ENCODE measurements around the gene BCAS4.

Gene BCAS4

DNA sequence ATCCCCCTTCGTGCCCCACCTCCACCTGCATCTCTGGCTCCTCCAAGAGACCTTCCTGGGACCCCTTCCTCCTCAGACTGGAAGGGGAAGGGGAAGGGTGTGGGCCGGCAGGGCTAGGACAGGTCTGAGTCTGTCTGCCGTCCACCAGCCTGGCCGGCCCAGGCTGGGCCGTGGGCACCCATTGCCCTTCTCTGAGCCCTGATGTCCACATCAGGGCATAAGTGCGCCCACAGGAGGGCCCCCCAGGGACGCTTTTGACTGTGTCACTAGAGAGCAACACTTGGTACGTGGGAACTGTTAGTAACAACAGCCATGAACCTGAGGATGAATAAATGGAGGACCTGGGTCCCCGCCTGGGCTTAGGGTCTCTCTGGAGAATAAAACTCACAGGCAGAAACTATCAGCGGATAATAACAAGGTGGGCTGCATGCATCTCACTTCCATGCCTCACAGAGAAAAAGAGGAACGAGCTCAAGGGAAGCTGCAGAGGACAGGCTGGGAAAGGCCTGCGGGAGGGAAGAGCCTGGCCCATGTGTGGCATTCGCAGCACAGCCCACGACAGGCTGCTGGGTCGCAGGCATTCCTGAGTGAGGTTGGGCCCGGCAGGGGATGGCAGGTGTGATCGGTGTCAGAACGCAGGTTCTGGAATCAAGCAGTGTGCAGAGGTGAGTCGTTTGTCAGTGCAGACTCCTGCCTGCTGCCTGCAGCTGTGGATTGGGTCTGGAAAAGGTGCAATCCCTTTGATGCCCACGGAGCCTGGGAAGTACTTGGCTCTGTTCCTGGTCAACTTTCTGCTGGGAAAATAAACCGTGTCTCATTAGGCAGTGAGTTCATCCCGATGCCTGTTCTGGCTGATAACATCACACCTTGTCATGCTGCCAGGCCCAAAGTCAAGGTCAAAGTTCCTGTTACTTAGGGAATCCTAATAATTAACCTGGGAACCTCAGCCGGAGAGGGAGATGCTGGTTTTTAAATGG is 60.9 kb downstream of the BCAS4 start:
- no peak for DNase-seq

DNA sequence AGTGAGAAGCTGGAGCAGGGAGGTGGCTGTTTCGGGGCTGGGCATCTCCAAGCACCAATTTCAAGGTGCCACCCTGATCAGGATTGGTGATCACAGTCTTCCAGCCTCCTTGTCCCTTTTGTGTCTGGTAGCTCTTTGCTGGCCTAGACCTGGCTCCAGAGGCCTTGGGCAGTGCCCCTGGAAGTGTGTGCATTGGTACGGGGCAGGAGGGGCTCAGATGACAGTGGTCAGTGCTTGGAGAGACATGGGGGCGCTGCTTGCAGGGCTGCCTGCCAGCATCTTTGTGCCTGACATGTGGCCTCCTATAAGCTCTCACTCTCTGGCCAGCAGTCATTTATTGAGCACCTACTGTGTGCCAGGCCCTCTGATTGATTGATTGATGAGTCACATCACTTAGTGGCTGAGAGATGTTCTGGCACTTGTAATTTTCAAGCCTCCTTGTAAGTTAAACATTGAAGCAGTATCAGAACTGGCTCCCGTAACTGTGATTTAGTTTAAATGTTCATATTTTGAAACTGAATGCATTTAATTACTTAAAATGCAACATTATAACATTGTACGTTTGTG is 61.7 kb downstream of the BCAS4 start:
- DNase-seq = no peak

DNA sequence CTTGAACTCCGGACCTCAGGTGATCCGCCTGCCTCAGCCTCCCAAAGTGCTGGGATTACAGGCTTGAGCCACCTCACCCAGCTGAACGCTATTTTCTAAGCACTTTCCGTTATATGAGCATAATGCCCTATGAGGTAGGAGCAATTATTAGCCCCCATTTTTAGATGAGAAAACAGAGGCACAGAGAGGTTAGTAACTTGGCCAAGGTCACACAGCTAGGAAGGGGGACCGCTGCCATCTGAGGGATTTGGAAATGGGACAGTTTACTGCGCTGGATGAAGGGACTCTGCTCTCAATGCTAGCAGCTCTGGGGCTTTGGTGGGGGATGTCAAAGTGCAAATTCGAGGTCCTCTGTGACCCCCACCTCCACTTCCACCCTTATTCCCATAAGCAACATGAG is 62.5 kb downstream of the BCAS4 start:
- DNase-seq = no peak

DNA sequence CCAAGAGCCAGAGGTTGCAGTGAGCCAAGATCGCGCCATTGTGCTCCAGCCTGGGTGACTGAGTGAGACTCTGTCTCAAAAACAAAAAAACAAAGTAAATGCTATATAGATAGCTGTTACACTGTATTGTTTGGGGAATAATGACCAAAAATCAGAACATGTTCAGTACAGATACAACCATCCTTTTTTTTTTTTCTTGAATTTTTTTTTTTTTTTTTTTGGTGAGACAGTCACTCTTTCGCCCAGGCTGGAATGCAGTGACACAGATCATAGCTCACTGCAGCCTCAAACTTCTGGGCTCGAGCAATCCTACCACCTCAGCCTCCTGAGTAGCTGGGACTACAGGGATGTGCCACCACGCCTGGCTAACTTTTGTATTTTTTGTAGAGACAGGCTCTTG is 63.7 kb downstream of the BCAS4 start:
- no peak for DNase-seq

DNA sequence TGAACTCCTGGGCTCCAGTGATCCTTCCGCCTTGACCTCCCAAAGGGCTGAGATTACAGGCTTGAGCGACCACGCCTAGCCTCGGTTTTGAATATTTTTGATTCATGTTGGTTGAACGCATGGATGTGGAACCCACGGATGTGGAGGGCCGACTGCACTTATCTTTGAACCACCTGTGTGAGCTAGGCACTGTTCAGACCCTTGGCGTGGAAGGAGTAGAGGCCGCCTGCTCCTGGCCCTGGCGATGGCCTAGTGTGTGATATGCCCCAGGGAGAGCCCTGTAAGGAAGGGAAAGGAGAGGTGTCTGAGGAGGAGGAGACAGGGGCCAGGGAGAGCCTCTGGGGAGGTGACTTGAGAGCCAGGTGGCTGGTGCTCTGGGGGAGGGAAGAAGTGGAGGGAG is 64.3 kb downstream of the BCAS4 start:
- no peak for DNase-seq

DNA sequence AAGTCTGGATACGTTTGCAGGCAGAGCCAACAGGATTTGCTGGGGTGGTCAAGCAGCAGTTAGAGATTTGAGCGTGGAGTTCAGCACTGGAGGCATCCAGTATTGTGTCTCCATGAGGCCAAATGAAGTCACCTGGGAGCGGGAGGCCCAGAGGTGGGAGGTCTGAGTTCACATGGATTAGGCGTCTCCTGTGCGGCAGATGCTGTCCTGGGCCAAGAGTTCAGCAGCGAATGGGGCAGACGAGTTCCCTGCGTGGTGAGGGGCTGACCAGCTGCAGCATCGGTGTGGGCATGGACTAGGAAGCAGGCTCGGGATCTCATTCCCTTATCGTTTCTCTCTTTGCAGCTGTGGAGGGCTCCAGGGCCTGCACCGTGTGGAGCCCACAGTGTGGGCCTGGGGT is 66.2 kb downstream of the BCAS4 start:
- no peak for DNase-seq

DNA sequence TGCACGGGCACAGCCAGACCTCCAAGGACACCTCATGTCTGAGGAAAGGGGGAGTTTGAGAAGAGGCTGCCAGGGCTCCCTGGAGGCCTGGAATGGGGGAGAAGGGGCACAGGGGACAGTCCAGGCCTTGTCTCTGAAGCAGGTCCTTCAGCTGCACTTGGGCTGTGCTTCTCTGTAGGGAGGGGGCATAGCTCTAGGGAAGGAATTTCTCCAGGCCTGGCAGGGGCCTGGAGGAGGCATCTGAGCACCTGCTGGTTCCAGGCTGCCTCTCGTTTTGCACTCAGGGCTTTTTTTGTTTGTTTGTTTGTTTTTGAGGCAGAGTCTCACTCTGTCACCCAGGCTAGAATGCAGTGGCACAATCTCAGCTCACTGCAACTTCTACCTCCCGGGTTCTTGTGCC is 67.7 kb downstream of the BCAS4 start:
- DNase-seq = no peak

DNA sequence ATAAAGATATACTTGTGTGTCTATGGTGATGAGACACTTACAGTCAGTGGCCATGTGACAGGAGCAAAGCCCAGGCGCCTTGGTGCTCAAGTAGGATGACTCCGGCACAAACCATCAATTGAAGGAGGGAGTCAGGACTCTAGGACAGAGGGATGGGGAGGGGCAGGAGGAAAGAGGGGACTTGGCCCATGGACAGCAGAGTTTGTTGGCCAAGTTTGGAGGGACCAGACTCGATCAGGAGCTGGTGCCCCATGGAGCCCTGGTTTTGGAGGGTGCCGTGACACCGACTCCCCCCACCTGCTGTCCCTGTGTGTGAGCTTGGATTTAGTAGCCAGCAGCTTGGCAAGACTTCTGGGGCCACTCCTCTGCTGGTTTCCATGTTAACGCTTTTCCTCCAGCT is 70.3 kb downstream of the BCAS4 start:
- DNase-seq = no peak

DNA sequence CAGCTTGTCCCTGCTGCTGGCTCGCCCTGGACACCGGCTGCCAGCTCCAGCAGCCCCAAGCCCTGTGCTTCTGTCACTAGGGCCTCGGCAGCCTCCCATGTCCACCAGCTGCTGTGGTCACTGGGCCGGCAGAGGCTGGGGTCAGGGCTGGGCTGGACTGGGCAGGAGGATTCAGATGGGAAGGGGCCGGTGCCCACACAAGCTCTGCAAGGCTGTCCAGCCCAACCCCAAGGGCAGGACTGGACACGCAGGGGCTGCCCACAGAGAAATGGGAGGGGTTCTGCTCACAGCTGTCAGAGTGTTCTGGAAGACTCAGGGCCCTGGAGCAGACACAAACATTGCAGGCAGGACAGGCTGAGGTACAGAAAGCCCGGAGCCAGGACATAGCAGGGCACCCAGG is 70.7 kb downstream of the BCAS4 start:
- no peak for DNase-seq

DNA sequence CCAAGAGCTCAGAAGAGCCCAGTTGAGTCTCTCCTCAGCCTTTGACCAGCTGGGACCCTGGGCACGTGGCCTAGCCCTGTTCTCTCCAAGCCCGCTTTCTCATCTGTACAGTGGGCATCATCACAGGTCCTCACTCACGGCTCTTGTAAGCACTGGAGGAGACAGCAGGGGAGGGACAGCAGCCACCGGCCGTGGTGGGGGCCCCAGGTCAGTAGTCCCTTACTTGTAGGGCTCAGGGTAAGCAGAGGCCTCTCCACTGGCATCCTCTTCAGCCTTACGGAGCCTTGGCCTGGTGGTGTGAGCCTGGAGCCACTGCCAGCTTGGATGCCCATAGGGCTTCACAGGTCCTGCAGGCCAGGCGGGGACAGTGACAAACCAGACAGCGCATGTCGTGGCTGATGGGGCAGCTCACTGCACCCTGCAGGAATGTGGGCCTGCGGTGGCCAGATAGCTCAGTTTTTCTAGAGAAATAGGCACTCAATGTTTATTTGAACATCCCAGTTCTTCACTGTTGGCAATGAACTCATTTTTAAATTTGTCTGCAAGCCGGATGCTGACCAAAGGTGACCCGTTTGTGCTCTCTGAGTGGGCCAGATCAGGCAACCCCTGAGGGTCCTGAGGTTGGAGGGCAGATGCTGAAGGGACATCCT is 71.3 kb downstream of the BCAS4 start:
- DNase-seq = no peak

DNA sequence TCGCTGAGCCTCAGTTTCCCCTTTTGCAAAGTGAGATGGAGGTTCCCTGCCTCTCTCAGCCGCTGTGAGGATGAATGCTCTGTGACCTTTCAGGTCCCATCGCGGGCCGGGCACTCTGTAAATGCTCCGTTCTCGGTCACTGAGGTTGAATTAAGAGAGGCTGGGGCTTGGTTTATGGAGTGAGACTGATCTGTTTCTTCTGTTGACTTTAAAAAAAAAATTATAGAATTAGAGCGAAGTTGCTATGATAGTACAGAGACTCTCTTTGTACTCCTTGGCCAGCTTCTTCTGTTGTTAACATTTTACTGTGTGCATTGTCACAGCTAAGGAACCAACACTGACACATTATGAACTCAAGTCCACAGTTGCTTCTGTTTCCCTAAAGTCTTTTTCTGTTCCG is 72.0 kb downstream of the BCAS4 start:
- DNase-seq = no peak

DNA sequence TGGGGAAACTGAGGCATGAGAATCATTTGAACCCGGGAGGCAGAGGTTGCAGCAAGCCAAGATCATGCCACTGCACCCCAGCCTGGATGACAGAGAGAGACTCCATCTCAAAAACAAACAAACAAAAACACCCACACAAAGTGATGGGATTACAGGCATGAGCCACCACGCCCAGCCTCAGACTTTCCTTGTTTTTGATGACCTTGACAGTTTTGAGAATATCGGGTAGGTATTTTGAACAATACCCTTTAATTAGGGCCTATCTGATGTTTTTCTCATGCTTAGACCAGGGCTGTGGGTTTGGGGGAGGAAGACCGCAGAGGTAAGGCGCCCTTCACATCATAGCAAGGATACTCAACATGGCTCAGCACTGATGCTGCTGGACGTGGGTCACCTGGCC is 72.9 kb downstream of the BCAS4 start:
- no peak for DNase-seq

DNA sequence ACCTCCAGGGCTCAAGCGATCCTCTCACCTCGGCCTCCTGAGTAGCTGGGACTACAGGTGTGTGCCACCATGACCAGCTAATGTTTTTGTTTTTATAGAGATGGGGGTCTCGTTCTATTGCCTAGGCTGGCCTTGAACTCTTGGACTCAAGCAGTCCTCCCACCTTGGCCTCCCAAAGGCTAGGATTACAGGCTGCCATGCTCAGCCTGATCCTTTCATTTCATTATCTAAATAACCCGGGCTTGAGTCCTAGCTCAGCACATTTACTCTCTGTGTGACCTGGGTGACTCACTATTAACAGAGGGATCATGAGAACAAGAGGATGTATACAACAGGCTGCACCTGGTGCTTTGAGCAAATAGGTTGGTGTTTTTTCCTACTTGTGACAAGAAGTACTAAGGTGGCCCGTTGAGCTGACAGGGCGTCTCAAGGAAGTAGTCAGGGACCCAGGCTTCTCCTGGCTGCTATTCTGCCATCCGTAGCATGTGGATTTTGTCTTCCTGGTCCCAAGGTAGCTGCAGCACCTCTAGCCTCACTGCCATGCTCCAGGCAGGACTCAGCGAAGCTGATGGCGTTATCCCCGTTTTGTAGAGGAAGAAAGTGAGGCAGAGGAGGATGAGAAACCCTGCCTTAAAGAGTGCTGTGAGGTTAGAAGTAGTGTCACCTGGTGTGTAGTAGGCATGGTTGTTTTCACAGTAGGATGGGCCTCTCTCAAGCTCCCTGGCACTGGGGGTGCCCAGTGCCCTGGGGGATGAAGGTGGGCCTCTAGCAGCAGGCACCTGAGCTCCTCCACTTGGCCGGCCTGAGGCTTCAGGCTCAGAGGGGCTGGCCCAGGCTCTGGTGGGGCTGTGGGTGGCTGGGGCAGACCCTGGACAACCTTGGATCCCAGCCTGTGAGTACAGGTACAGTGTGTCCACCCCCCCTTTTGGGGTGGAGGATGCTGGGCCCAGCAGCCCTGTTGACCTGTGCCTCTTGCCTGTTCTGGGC is 73.9 kb downstream of the BCAS4 start:
- no peak for DNase-seq

DNA sequence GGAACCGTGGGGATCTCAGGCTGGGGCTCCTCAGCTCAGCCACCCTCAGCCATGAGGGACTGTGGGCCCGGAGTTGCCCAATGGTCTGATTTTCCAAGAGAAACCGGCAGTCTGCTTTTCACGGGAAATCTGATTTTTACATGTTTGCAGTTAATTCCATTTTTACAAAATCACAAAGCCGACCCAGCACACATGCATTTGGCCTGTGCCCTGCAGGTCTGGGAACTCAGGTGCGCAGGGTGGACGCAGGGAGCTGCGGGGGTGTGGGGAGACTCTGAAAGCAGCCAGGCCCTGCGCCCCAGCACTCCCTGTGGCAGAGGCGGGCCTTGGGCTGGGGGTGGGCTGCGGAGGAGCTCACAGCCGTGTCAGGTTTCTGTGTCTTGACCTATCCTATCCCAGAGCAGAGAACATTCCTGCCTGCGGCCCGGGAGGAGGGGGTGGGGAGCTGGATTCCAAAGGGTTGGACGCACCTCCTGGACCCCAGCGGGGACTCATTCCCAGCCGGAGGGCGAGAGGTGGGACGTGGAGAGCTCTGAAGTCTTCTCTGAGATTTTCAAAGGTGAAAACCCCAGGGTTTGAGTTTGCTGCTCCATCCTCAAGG is 75.8 kb downstream of the BCAS4 start:
- DNase-seq = no peak

DNA sequence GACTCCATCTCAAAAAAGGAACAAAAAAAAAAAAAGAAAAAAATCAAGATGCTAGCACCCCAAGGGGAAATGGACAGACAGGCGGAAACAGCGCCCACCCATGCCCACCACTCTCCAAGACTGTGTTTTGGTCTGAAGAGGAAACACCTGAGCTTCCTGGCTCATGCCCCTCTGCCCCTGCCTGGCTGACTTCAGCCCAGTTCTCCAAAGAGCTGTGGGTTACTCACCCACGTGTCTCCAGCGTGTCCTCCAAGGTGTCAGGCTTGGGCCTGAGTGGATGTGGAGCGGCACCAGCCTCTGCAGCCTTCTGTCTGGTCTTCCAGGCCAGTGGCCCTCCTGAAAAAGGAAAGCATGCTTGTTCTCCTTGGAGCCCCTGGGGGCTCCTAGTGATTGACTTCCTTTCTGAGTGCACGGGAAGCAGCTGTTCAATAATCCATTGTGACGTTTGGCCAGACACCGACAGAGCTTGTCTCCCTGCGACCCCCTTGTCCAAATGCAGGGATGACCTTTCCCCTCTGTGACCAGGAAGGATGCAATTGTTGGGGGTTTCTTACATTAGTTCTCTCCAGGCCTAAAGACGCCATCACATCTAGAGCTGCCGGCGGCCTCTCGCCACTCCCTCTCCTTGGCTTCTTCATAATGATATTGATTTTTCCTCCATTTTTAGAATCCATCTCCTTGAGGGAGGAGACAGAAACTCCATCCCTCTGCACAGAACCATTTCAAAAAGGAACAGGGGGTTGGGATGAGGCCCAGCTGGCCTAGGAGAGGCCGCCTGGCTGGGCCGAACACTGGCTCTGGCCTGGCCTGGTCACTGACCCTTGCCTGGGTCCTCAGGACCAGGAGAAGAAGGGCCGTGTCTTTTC is 77.9 kb downstream of the BCAS4 start:
- DNase-seq = no peak

DNA sequence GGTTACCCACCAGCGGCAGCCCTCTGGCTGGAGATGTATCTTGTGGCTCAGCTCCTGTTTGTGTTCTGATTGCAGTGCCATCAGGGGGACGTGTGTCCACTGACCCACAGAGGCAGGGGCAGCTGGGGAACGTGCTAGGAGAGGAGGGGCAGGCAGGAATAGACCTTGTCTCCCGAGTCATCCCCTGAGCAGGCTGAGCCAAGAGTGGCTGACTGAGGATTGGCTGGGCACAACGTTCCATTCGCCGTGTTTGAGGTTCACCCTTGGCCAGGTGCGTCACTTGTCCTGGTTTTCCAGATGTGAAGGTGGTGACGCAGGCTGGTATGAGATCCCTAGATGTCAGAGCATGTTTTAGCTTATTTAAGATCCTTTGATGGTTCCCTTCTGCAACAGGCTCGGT is 78.7 kb downstream of the BCAS4 start:
- DNase-seq = no peak

DNA sequence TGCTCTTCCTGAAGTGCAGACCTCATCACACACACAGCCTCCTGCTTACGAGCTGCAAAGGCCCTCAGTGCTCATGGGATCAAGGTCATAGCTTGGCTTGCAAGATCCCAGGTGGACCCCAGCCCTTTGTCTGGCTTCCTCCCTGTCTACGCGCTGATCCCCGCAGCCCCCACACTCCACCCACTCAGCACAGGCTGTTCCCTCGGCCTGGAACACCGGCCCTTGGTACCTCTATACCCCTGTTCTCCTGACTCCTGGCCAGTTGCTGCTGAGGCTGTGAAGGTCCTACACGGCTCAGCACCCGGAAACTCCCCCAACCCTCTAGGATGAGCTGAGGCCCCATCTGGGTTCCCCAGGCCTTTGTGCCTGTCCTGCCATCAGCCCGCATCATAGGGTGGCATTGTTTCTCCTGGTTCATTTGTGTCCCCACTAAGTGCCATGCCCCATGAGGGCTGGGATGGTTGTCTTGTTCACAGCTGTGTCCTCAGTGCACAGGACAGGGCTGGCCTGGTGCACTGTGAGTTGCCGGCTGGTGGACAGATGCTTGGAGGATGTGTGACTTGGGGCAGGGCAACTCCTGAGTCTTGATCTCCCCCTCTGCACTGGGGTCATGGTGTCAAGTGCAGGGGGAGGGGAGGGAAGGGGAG is 79.4 kb downstream of the BCAS4 start:
- DNase-seq = no peak

DNA sequence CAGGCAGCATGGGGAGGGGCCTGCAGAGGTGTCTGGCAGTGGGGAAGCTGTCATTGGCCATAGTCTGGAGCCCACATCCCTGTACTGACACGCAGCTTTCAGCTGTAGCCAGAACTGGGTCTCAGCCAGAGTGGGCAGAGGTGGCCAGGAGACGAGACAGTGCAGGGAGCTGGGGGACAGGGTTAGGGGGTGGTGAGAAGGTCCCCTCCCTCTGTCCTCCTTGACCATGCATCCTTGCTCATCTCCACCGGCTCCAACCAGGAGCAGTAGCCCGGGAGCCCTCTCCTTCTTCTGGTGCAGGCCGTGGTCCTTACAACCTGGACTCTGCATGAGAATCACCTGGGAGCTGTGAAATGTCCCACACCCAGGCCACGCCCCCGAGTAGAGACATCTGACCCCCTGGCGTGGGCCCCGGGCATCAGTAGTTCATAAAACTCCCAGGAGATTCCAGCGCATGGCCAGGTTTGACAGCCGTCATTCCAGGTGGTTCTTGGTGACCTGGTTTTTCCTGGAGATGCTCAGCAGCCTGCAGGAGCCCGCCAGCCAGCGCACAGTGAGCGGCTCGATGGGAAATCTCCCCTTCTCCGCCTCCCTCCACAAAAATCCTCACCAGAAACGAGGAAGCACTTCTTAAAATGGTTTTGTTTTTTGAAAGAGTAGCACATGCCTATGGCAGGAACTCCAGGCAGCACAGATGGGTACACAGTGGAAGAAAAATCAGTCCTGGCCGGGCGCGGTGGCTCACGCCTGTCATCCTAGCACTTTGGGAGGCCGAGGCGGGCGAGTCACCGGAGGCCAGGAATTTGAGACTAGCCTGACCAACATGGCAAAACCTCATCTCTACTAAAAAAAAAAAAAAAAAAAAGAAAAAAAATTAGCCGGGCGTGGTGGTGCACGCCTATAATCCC is 80.2 kb downstream of the BCAS4 start:
- DNase-seq = no peak

DNA sequence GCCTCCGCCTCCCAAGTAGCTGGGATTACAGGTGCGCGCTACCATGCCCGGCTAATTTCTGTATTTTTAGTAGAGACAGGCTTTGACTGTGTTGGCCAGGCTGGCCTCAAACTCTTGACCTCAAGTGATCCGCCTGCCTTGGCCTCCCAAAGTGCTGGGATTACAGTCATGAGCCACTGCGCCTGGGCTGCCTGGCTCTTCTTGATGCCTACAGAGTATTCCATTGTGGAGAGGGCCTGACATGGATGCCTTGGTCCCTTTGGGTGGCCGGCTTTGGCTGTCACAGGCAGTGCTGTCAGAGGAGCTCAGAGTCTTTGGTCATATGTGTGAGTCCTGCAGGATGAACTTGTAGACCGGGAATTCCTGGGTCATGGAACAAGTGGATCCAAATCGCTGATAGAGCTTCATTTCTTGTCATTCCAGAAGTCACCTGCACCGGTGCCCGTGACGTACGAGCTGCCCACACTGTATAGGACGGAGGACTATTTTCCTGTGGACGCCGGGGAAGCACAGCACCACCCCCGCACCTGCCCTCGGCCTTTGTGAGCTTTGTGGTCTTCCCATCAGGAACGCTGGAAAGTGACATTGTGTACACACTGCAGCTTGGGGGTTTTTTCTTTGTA is 81.3 kb downstream of the BCAS4 start:
- DNase-seq = no peak
